ENCODE measurements around the gene HSFY2.
"Not testable (repeated sequence)": the region's sequence is repeated elsewhere in the genome, so short reads cannot be mapped to it uniquely, and the experiment has no call there.

Gene HSFY2

GRCh38 chrY:18773635-18774034, at the start of gene HSFY2:
Gene HSFY2, minus strand, starts transcription at chrY:18773735. Its CDS starts 117 bp downstream, at chrY:18773618.
- DNase-seq: not testable (repeated sequence)

- DNase-seq: not testable (repeated sequence)
These were observed 42.2 kb upstream of the HSFY2 start for GRCh38 chrY:18815751-18816150.

GRCh38 chrY:18788757-18789406, 15.3 kb upstream of the HSFY2 start:
- not testable (repeated sequence) for DNase-seq

GRCh38 chrY:18754077-18754476, 19.5 kb downstream of the HSFY2 start:
- not testable (repeated sequence) for DNase-seq

- not testable (repeated sequence) for DNase-seq
These were observed 20.3 kb downstream of the HSFY2 start for GRCh38 chrY:18753133-18753815.

- DNase-seq: not testable (repeated sequence)
These were observed 49.8 kb downstream of the HSFY2 start for GRCh38 chrY:18723714-18724113.

All from SHP77 treated with DMSO at 0.1 percent for 48 hours (cell line).